ENCODE results near the gene ABHD14A. TPM values are rescaled to one million over a fixed set of nuclear protein-coding genes. Genes with fewer than 3 reads are reported as not detected.

The ABHD14A gene
- total and polyA plus RNA-seq, 5 experiments from 2014 or later = 17.7 to 100 (median 94.6) TPM

- POLR2A ChIA-PET = interaction anchor here (0.5 kb wide), 1 partner anchor 47 kb away, joined by 3 read pairs; no protein-coding TSS in a partner anchor
- DNase-seq (peak in 1 of 10 donors; percentile 10), ATAC-seq (no peak)
- Mint-ChIP-seq H3K4me3 (peak overlapping the region in 1 of 10 donors; percentile 20), H3K9me3 (no peaks in the 10 kb centered on the region), H3K27ac (no peak overlapping the region), H3K4me1 (peaks cover 1 to 19% (median 14%) of the 10 kb centered on the region in 4 donors), H3K36me3 (peaks cover 0 to 65% (median 4%) of the 10 kb centered on the region in 3 donors), H3K27me3 (no peaks in the 10 kb centered on the region)
Observed at GRCh38 chr3:51934991-51935885, 39.6 kb upstream of the ABHD14A start.

GRCh38 chr3:51935886-51936755 is 38.7 kb upstream of the ABHD14A start:
- ATAC-seq (no peak), DNase-seq (peak in 1 of 10 donors; percentile 14)
- Mint-ChIP-seq H3K27me3 (no peaks in the 10 kb centered on the region), H3K27ac (no peak overlapping the region), H3K36me3 (peaks cover 0 to 63% (median 4%) of the 10 kb centered on the region in 3 donors), H3K9me3 (no peaks in the 10 kb centered on the region), H3K4me3 (no peak overlapping the region), H3K4me1 (peaks cover 7 to 28% (median 23%) of the 10 kb centered on the region in 4 donors)
- POLR2A ChIA-PET = no interaction called here

- no peaks in the 10 kb centered on the region for H3K9me3 Mint-ChIP-seq
- ATAC-seq = no peak
- POLR2A ChIA-PET = no interaction called here
- H3K4me3 Mint-ChIP-seq = no peak overlapping the region
- peaks cover 12 to 36% (median 28%) of the 10 kb centered on the region in 4 donors for H3K4me1 Mint-ChIP-seq
- peak in 1 of 10 donors; percentile 11 for DNase-seq
- H3K27me3 Mint-ChIP-seq = no peaks in the 10 kb centered on the region
- H3K36me3 Mint-ChIP-seq = peaks cover 0 to 63% (median 4%) of the 10 kb centered on the region in 3 donors
- H3K27ac Mint-ChIP-seq = no peak overlapping the region
Observed at GRCh38 chr3:51937014-51937413, 37.9 kb upstream of the ABHD14A start.

- POLR2A ChIA-PET = no interaction called here
- Mint-ChIP-seq H3K4me1 (peaks cover 14 to 43% (median 36%) of the 10 kb centered on the region in 4 donors), H3K4me3 (no peak overlapping the region), H3K27ac (peak overlapping the region in 2 of 10 donors; percentile 29 to 71), H3K9me3 (no peaks in the 10 kb centered on the region), H3K27me3 (no peaks in the 10 kb centered on the region), H3K36me3 (peaks cover 0 to 61% (median 4%) of the 10 kb centered on the region in 3 donors)
- DNase-seq (peak in 1 of 10 donors; percentile 14), ATAC-seq (no peak)
Observed at GRCh38 chr3:51937611-51938450, 37.0 kb upstream of the ABHD14A start.

- Mint-ChIP-seq H3K4me3 (peak overlapping the region in 2 of 10 donors; percentile 18 to 59), H3K4me1 (peaks cover 16 to 47% (median 40%) of the 10 kb centered on the region in 4 donors)
- POLR2A ChIA-PET = no interaction called here
Observed at GRCh38 chr3:51938780-51939425, 36.0 kb upstream of the ABHD14A start.

GRCh38 chr3:51940648-51941462 is 34.0 kb upstream of the ABHD14A start:
- H3K4me1 Mint-ChIP-seq = peaks cover 16 to 47% (median 41%) of the 10 kb centered on the region in 4 donors
- H3K27me3 Mint-ChIP-seq = no peaks in the 10 kb centered on the region
- POLR2A ChIA-PET = interaction anchor here (1.2 to 3.7 kb wide), 8 partner anchors 8 to 214 kb away, joined by 3 to 42 read pairs (median 4); partner anchors contain the start of genes ABHD14A, ABHD14B, POC1A and RPL29
- peak overlapping the region; percentile 61 to 93 (median 79) for H3K27ac Mint-ChIP-seq
- peaks cover 0 to 33% (median 4%) of the 10 kb centered on the region in 3 donors for H3K36me3 Mint-ChIP-seq
- H3K9me3 Mint-ChIP-seq = no peaks in the 10 kb centered on the region
- peak overlapping the region; percentile 83 to 98 (median 93) for H3K4me3 Mint-ChIP-seq
- ATAC-seq = no peak
- no peak for DNase-seq

More at GRCh38 chr3:51938780-51939425, 36.0 kb upstream of the ABHD14A start:
- H3K9me3 Mint-ChIP-seq = no peaks in the 10 kb centered on the region
- ATAC-seq (no peak), DNase-seq (no peak)
- H3K36me3 Mint-ChIP-seq = peaks cover 0 to 52% (median 4%) of the 10 kb centered on the region in 3 donors
- no peaks in the 10 kb centered on the region for H3K27me3 Mint-ChIP-seq
- peak overlapping the region in 5 of 10 donors; percentile 0 to 68 (median 5) for H3K27ac Mint-ChIP-seq

GRCh38 chr3:51941463-51941797 is 33.4 kb upstream of the ABHD14A start:
- peaks cover 16 to 47% (median 41%) of the 10 kb centered on the region in 4 donors for H3K4me1 Mint-ChIP-seq
- no peaks in the 10 kb centered on the region for H3K9me3 Mint-ChIP-seq
- DNase-seq (no peak), ATAC-seq (no peak)
- H3K27ac Mint-ChIP-seq = peak overlapping the region in 9 of 10 donors; percentile 61 to 95 (median 82)
- H3K36me3 Mint-ChIP-seq = peaks cover 0 to 28% (median 4%) of the 10 kb centered on the region in 3 donors
- POLR2A ChIA-PET = interaction anchor here (0.8 to 3.7 kb wide), 11 partner anchors 9 to 550 kb away, joined by 3 to 42 read pairs (median 4); partner anchors contain the start of genes ABHD14A, ABHD14B, DUSP7 and PCBP4
- H3K4me3 Mint-ChIP-seq = peak overlapping the region; percentile 83 to 98 (median 93)
- H3K27me3 Mint-ChIP-seq = no peaks in the 10 kb centered on the region

- ATAC-seq = peak; percentile 91 to 93
Observed at GRCh38 chr3:51941798-51942602, 32.9 kb upstream of the ABHD14A start, which contains the start of the genes PARP3 and RRP9. PARP3 (plus strand) TSS chr3:51942363; CDS start chr3:51943356, 993 bp downstream. RRP9 (minus strand) TSS chr3:51941904; CDS start chr3:51941867, 37 bp downstream.

GRCh38 chr3:51942603-51943450 is 32.0 kb upstream of the ABHD14A start:
- Mint-ChIP-seq H3K36me3 (peaks cover 0 to 14% (median 4%) of the 10 kb centered on the region in 3 donors), H3K27ac (peak overlapping the region; percentile 76 to 95 (median 91)), H3K4me1 (peaks cover 16 to 42% (median 39%) of the 10 kb centered on the region in 4 donors), H3K9me3 (no peaks in the 10 kb centered on the region), H3K4me3 (peak overlapping the region; percentile 83 to 98 (median 93)), H3K27me3 (no peaks in the 10 kb centered on the region)
- POLR2A ChIA-PET = interaction anchor here (0.6 to 3.7 kb wide), 15 partner anchors 10 to 114 kb away, joined by 3 to 42 read pairs (median 4); partner anchors contain the start of genes ABHD14A, ABHD14B, DUSP7 and PCBP4
- ATAC-seq = no peak
- DNase-seq = peak in 6 of 10 donors; percentile 30 to 51 (median 39)

More at GRCh38 chr3:51941798-51942602, 32.9 kb upstream of the ABHD14A start, which contains the start of the genes PARP3 and RRP9:
- peaks cover 16 to 47% (median 41%) of the 10 kb centered on the region in 4 donors for H3K4me1 Mint-ChIP-seq
- H3K36me3 Mint-ChIP-seq = peaks cover 0 to 22% (median 4%) of the 10 kb centered on the region in 3 donors
- no peaks in the 10 kb centered on the region for H3K27me3 Mint-ChIP-seq
- H3K27ac Mint-ChIP-seq = peak within 1 kb of the TSS; percentile 76 to 95 (median 91)
- DNase-seq = peak; percentile 97 to 100 (median 99)
- POLR2A ChIA-PET = interaction anchor here (0.6 to 3.7 kb wide), 16 partner anchors 9 to 550 kb away, joined by 3 to 42 read pairs (median 4); partner anchors contain the start of genes ABHD14A, ABHD14B, DUSP7 and PCBP4
- H3K9me3 Mint-ChIP-seq = no peaks in the 10 kb centered on the region
- H3K4me3 Mint-ChIP-seq = peak within 1 kb of the TSS; percentile 83 to 98 (median 93)

Measured in naive thymus-derived CD8-positive, alpha-beta T cell (primary cell).